ENCODE data around the gene INPP5A. TPM values are rescaled to one million over a fixed set of nuclear protein-coding genes. Genes with fewer than 3 reads are reported as not detected.

The INPP5A gene
- total and polyA plus RNA-seq, 2 of the 13 experiments (the other 11 are each of a cell fraction or from before 2014, with no cell fraction given) = 17.5 to 37.9 TPM

- TF ChIP-seq DRAP1 (CRISPR knock-in tag; IDR thresholded peaks at IDR 0.05) (no peak), ZNF550 (CRISPR knock-in tag; IDR thresholded peaks at IDR 0.05; ENCODE audit: borderline replicate concordance) (no peak), ZNF33A (CRISPR knock-in tag; IDR thresholded peaks at IDR 0.05; ENCODE audit: borderline replicate concordance) (no peak)
These were observed 171.3 kb downstream of the INPP5A start (continued) for GRCh38 chr10:132708936-132709335.

GRCh38 chr10:132709471-132709951, 171.9 kb downstream of the INPP5A start:
- Histone ChIP-seq H3K27me3 (ENCODE audit: control insufficient read depth in 1 of 2, insufficient read depth in 2 of 2, low read length in 2 of 2) (no peaks in the 10 kb centered on the region), H3K9me3 (ENCODE audit: low read length) (peaks cover 11% of the 10 kb centered on the region; the same call in 1 of the 2 replicates), H3K36me3 (replicated peaks in 1 of 2; ENCODE audit: control insufficient read depth in 1 of 2, insufficient read depth in 2 of 2, low read length in 2 of 2) (peaks cover 0 to 6% of the 10 kb centered on the region in 2 experiments; a peak in 2 of 5 replicates), H3K27ac (ENCODE audit: extremely low read length, insufficient read depth, low read length) (no peak overlapping the region), H3K4me3 (replicated peaks in 1 of 3; ENCODE audit: insufficient read depth in 1 of 3, low read depth in 2 of 3, low read length in 3 of 3) (no peak overlapping the region), H4K20me1 (ENCODE audit: insufficient read depth, low read length) (no peaks in the 10 kb centered on the region), H2AFZ (ENCODE audit: low read length) (no peak overlapping the region), H3K4me2 (ENCODE audit: low read depth, low read length) (no peak overlapping the region), H3K9ac (ENCODE audit: insufficient read depth, low read depth, low read length) (no peak overlapping the region), H3K79me2 (ENCODE audit: insufficient read depth, low read length) (no peaks in the 10 kb centered on the region), H3K4me1 (ENCODE audit: insufficient read depth, low read length) (no peaks in the 10 kb centered on the region)
- ChIA-PET POLR2A (no interaction called here), CTCF (ENCODE audit: low intra/inter-chr PET ratio, low total read pairs) (no interaction called here)
- ATAC-seq (no peak), FAIRE-seq (no peak), DNase-seq (ENCODE audit: low spot score) (no peak)
- in situ Hi-C loops (cut with HindIII; ENCODE audit: extremely low pct_ligation_motif_present, low pct_unique_long_range_greater_than_20kb) = no loop called here
- intact Hi-C loops (cut with micrococcal nuclease; ENCODE audit: unreplicated experiment) = no loop called here
- TF ChIP-seq THAP8 (CRISPR knock-in tag; IDR thresholded peaks at IDR 0.05; ENCODE audit: borderline replicate concordance) (no peak), ZNF891 (CRISPR knock-in tag; IDR thresholded peaks at IDR 0.05) (no peak), SCMH1 (CRISPR knock-in tag; IDR thresholded peaks at IDR 0.05; ENCODE audit: borderline replicate concordance) (no peak), ZNF331 (CRISPR knock-in tag; IDR thresholded peaks at IDR 0.05) (no peak), ZNF749 (CRISPR knock-in tag; IDR thresholded peaks at IDR 0.05; ENCODE audit: borderline replicate concordance) (no peak), ZNF232 (CRISPR knock-in tag; IDR thresholded peaks at IDR 0.05; ENCODE audit: borderline replicate concordance) (no peak), ZKSCAN1 (IDR thresholded peaks at IDR 0.05; ENCODE audit: low read length) (no peak), ELF3 (CRISPR knock-in tag; IDR thresholded peaks at IDR 0.05) (no peak), ETV6 (CRISPR knock-in tag; conservative IDR thresholded peaks at IDR 0.05) (no peak), NCOR1 (IDR thresholded peaks at IDR 0.05; ENCODE audit: borderline replicate concordance, low read length) (no peak)
- 91% methylated on average over 5 of the region's 13 CpGs for WGBS (ENCODE audit: low lambda C conversion rate)
- BruUV-seq (replicated peaks) = no TSS peak

Measured in HepG2 (cell line).